Endothelial cell of hepatic sinusoid (primary cell): ENCODE measurements around the gene C21orf58.
"Not testable (repeated sequence)": the region's sequence is repeated elsewhere in the genome, so short reads cannot be mapped to it uniquely, and the experiment has no call there.

ENCODE experiments used
- in situ Hi-C: cut with HindIII; loops from 2 replicates; pipeline ENCODE4 v1.10.0; 2017; ENCODE audit warnings: low sequenced_read_pairs

C21orf58 gene

GRCh38 chr21:46325073-46325912 is 1.6 kb upstream of the C21orf58 start:
- in situ Hi-C loops: no loop called here

- in situ Hi-C loops: no loop called here
Observed at GRCh38 chr21:46324390-46325072, 861 bp upstream of the C21orf58 start.

GRCh38 chr21:46323227-46323709 is 402 bp downstream of the C21orf58 start:
- in situ Hi-C loops: no loop called here

- in situ Hi-C loops: no loop called here
Observed at GRCh38 chr21:46322351-46323226, 1.1 kb downstream of the C21orf58 start.

GRCh38 chr21:46320331-46320801 is 3.3 kb downstream of the C21orf58 start:
- in situ Hi-C loops: no loop called here

GRCh38 chr21:46319186-46319585 is 4.5 kb downstream of the C21orf58 start:
- in situ Hi-C loops: no loop called here

GRCh38 chr21:46318464-46318845 is 5.2 kb downstream of the C21orf58 start:
- in situ Hi-C loops: no loop called here

- in situ Hi-C loops: no loop called here
Observed at GRCh38 chr21:46317710-46318463, 5.8 kb downstream of the C21orf58 start.

GRCh38 chr21:46316708-46317324 is 6.9 kb downstream of the C21orf58 start:
- in situ Hi-C loops: no loop called here

- in situ Hi-C loops: no loop called here
Observed at GRCh38 chr21:46314441-46315020, 9.1 kb downstream of the C21orf58 start.

- in situ Hi-C loops: no loop called here
Observed at GRCh38 chr21:46312949-46313348, 10.7 kb downstream of the C21orf58 start.

- in situ Hi-C loops: no loop called here
Observed at GRCh38 chr21:46311568-46311967, 12.1 kb downstream of the C21orf58 start.

- in situ Hi-C loops: not testable (repeated sequence)
Observed at GRCh38 chr21:46310260-46310659, 13.4 kb downstream of the C21orf58 start.

GRCh38 chr21:46308431-46308830 is 15.2 kb downstream of the C21orf58 start:
- in situ Hi-C loops: no loop called here

- in situ Hi-C loops: no loop called here
Observed at GRCh38 chr21:46307625-46308024, 16.0 kb downstream of the C21orf58 start.

GRCh38 chr21:46304955-46305354 is 18.7 kb downstream of the C21orf58 start:
- in situ Hi-C loops: no loop called here

- in situ Hi-C loops: no loop called here
Observed at GRCh38 chr21:46304437-46304836, 19.2 kb downstream of the C21orf58 start.

- in situ Hi-C loops: no loop called here
Observed at GRCh38 chr21:46301759-46302158, 21.9 kb downstream of the C21orf58 start.

GRCh38 chr21:46299167-46299566 is 24.5 kb downstream of the C21orf58 start:
- in situ Hi-C loops: no loop called here
